HG02678 (cell line): ENCODE results near the gene PSG5.
"Not testable (repeated sequence)": the region's sequence is repeated elsewhere in the genome, so short reads cannot be mapped to it uniquely, and the experiment has no call there.

ENCODE experiments used
- ATAC-seq: cut with Tn5 transposase; IDR thresholded peaks from one replicate; pipeline ENCODE4 v1.9.1; 2021; ENCODE audit warnings: mild to moderate bottlenecking, moderate library complexity; ENCODE audit not compliant: unreplicated experiment

PSG5 gene

DNA sequence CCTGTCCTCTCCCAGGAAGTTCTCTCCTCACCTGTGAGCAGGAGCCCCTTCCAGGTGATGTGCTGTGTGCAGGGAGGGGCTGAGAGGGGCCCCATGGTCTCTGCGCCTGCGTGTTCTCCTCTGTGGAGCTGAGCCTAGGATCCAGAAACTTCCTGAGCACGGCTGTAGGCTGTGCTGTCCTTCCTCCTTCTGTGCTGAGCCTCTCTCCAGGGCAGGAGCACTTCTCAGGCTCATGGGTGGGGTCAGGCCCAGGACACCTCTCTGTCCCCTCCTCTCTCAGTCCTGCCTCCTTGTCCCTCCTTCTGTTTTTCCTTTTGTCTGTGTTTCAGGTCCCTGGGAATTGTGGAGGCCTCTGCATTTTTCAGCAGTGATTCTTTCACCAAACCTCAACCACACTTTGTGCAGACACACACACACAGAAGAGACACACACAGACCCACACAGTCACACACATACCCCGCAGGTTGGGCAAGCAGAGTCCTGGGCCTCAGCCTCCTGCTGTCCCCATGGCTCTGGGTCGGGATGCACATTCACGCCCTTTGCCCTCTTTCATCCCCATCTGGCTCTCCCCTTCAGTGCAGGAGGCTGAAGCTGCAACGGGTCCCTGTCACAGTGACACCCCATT, at the start of gene PSG5:
TSS of gene PSG5 (minus strand) at position 226 of the 625 bp plus-strand sequence. CDS start at position 95, 131 bp downstream.
- not testable (repeated sequence) for ATAC-seq

DNA sequence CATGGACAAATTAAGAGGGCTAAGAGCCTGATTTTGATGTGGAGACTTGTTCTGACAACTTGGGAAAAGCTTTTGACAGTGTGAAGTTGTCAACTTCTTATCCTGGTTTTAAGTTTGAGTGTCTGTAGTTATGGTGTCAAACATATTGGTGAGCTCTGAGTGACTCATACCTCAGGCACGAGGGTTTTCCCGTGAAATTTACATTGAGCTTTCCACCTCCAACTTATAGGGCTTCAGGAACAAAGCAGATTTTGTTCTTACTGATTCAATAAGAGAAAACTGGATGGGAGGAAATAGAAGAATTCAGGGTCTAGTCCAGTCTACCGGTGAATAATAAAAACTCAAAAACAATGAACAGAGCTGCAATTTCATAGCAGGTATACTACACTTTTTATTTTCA, 49.4 kb upstream of the PSG5 start:
- not testable (repeated sequence) for ATAC-seq

GRCh38 chr19:43229315-43229714, 43.0 kb upstream of the PSG5 start:
- ATAC-seq = no peak

DNA sequence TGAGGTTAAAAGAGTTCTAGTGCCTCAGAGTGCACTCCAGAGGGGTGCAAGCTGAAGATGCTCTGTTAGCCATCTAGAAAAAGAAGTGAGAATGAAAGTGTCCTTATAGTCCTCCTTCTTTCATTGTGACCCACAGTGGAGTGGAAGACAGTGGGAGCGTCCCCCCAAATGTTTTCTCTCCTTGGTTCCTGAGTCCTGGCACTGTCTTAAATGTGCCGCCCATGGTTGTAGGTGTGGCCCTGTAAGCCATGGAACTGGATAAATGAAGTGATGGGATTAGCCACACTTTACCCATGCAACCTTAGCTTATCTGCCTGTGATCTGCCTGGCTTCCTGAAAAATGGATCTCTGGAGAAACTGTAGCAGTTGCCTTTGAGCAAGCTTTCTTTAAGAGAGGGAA, 42.4 kb upstream of the PSG5 start:
- ATAC-seq = not testable (repeated sequence)

GRCh38 chr19:43226986-43227385, 40.6 kb upstream of the PSG5 start:
- ATAC-seq = not testable (repeated sequence)

DNA sequence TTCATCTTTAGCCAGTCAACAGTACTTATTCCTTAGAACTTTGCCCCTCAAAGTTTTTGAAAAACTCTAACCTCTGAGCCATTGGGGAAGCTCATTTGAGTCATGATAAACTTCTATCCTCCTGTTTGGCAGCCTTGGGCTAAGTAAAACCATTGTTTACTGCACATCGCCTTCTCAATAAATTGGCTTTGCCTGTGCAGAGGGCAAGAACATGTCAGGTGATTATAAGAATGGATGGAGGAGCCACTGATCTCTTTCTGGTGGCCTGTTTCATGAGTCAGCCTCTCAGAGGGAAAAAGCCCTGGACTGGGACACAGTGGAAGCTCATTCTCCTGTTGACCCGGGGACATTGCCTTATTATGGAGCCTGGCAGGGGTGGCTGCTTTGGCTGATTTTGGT, 38.5 kb upstream of the PSG5 start:
- ATAC-seq = no peak

- not testable (repeated sequence) for ATAC-seq
These were observed 38.0 kb upstream of the PSG5 start for GRCh38 chr19:43224201-43224854.

GRCh38 chr19:43221891-43222290, 35.6 kb upstream of the PSG5 start:
- ATAC-seq = not testable (repeated sequence)

- not testable (repeated sequence) for ATAC-seq
These were observed 32.8 kb upstream of the PSG5 start for GRCh38 chr19:43219136-43219535.

DNA sequence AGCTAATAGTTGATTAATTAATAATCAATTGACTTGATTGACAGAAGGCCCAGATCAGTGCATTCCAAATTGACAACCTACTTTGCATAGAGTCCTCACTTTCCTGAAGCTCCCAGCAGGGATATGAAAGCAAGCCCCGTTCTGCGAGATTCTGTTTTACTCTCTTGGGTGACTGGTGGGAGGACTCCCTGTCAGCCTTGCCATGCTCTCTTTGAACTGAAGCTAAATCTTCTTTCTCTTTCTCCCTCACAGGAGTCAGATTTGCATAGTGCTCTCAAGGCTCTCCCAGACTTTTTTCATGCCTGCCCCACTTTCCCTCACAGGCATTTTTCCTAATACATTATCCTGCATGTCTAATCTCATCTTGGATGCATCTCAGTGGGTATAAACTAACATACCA, 29.5 kb upstream of the PSG5 start:
- ATAC-seq = not testable (repeated sequence)

- no peak for ATAC-seq
These were observed 21.7 kb upstream of the PSG5 start for GRCh38 chr19:43207991-43208390.

- not testable (repeated sequence) for ATAC-seq
These were observed 20.8 kb upstream of the PSG5 start for GRCh38 chr19:43207174-43207573.

- ATAC-seq = not testable (repeated sequence)
These were observed 19.3 kb upstream of the PSG5 start, which contains the start of gene PSG4 for GRCh38 chr19:43205471-43206105. TSS of gene PSG4 (minus strand) at chr19:43205638. CDS start at chr19:43205536, 102 bp downstream.

- not testable (repeated sequence) for ATAC-seq
These were observed 17.3 kb upstream of the PSG5 start for GRCh38 chr19:43203611-43204010.

GRCh38 chr19:43201891-43202290, 15.6 kb upstream of the PSG5 start:
- ATAC-seq = not testable (repeated sequence)

- not testable (repeated sequence) for ATAC-seq
These were observed 15.0 kb upstream of the PSG5 start for GRCh38 chr19:43201337-43201801.

- not testable (repeated sequence) for ATAC-seq
These were observed 12.5 kb upstream of the PSG5 start for GRCh38 chr19:43198686-43199419.

DNA sequence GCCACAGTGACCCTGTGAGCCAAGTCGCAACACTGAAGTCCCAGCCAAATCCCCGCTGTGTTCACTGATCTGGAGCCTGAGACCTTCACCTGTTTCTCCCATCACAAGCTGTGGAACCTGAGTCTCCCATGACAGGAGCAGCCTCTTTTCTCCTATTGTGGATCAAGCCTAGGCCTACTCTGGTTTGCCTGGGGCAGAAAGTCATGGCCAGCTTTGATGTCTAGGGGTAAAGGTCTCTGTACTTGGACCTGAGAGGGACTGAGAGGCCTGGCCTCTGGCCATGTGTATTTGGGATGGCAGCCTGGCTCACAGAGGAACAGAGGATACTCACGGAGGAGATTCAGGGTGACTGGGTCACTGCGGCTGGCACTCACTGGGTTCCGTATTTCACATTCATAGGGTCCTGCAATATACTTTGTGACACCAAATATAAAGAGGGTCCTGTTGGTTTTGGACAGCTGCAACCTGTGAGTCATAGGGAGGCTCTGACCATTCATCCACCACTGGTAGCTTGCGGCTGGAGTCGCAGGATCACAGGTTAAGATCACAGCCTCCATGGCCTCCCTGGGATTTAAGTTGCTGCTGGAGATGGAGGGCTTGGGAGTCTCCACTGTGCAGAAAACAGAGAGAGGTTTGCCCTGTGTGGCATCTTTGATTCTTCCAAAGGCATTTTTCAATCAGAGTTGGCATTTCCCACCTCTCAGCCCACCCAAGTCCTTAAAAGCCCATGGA, 11.5 kb upstream of the PSG5 start:
- ATAC-seq = not testable (repeated sequence)

DNA sequence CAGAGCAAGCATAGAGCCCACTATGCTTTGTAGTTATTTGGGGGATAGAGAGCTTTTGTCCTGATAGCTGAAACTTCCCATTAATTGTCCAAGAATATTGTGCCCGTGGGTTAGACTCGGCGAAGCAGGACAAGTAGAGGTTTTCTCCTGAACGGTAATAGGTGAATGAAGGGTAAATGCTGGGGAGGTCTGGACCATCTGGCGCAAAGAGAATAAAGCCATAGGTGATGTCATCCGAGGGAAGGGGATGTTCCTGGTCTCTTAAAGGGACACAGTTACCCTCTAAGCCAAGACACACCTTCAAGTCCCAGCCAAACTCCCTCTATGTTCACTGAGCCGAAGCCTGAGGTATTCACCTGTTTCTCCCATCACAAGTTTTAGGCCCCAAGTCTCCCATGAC, 8.1 kb upstream of the PSG5 start:
- not testable (repeated sequence) for ATAC-seq
